ENCODE results near the gene CFAP46.
"Not testable (repeated sequence)": the region's sequence is repeated elsewhere in the genome, so short reads cannot be mapped to it uniquely, and the experiment has no call there.

CFAP46 gene

GRCh38 chr10:132925614-132926013, 16.8 kb downstream of the CFAP46 start:
- TF ChIP-seq CTCF (IDR thresholded peaks at IDR 0.05; ENCODE audit: low read length, missing control alignments), result no peak
- DNase-seq (ENCODE audit: low read depth), result no peak
- H3K4me3 ChIP-seq (replicated peaks; ENCODE audit: low read depth, low read length), result no peak overlapping the region

- H3K4me3 ChIP-seq (replicated peaks; ENCODE audit: low read depth, low read length), result no peak overlapping the region
- no peak for DNase-seq (ENCODE audit: low read depth)
- TF ChIP-seq CTCF (IDR thresholded peaks at IDR 0.05; ENCODE audit: low read length, missing control alignments), result no peak
These were observed 17.3 kb downstream of the CFAP46 start for GRCh38 chr10:132925071-132925561.

GRCh38 chr10:132924046-132924952, 18.1 kb downstream of the CFAP46 start:
- no peak overlapping the region for H3K4me3 ChIP-seq (replicated peaks; ENCODE audit: low read depth, low read length)
- no peak for DNase-seq (ENCODE audit: low read depth)
- no peak for TF ChIP-seq CTCF (IDR thresholded peaks at IDR 0.05; ENCODE audit: low read length, missing control alignments)

GRCh38 chr10:132923384-132923783, 19.0 kb downstream of the CFAP46 start:
- H3K4me3 ChIP-seq (replicated peaks; ENCODE audit: low read depth, low read length); DNase-seq (ENCODE audit: low read depth): not testable (repeated sequence)

- no peak overlapping the region for H3K4me3 ChIP-seq (replicated peaks; ENCODE audit: low read depth, low read length)
- no peak for DNase-seq (ENCODE audit: low read depth)
- no peak for TF ChIP-seq CTCF (IDR thresholded peaks at IDR 0.05; ENCODE audit: low read length, missing control alignments)
These were observed 19.5 kb downstream of the CFAP46 start for GRCh38 chr10:132922872-132923271.

GRCh38 chr10:132921818-132922807, 20.3 kb downstream of the CFAP46 start:
- H3K4me3 ChIP-seq (replicated peaks; ENCODE audit: low read depth, low read length), result no peak overlapping the region
- no peak for DNase-seq (ENCODE audit: low read depth)
- no peak for TF ChIP-seq CTCF (IDR thresholded peaks at IDR 0.05; ENCODE audit: low read length, missing control alignments)

- no peak for TF ChIP-seq CTCF (IDR thresholded peaks at IDR 0.05; ENCODE audit: low read length, missing control alignments)
These were observed 21.3 kb downstream of the CFAP46 start for GRCh38 chr10:132921086-132921485.

More at GRCh38 chr10:132921086-132921485, 21.3 kb downstream of the CFAP46 start:
- H3K4me3 ChIP-seq (replicated peaks; ENCODE audit: low read depth, low read length), result no peak overlapping the region
- no peak for DNase-seq (ENCODE audit: low read depth)

All from fibroblast of pulmonary artery (primary cell).